Measurements from ENCODE around the gene PUM2. TPM values are rescaled to one million over a fixed set of nuclear protein-coding genes. Genes with fewer than 3 reads are reported as not detected.
"Not testable (repeated sequence)": the region's sequence is repeated elsewhere in the genome, so short reads cannot be mapped to it uniquely, and the experiment has no call there.

PUM2 gene
- total RNA-seq, 4 donors from 2014 or later, result 29.3 to 81.4 (median 48.2) TPM

DNA sequence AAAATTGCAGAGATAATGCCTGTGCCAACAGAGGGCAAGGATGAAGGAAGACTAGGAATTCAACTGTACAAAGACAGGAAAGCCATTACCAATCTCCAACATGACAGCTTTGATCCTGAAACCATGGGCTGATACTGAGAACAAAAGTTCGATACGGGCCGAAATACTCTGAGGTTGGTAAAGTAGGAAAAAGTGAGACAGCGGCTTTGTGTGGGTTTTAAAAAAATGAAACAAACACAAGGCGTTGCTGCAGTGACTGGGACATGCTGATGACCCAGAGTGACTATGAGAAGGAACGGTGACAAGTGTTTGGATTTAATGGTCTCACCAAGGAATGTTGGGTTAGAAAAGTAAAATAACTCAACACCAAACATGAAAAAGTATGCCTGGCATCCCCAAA lies 101.5 kb downstream of the PUM2 start:
- Histone ChIP-seq H3K27me3 (no peaks in the 10 kb centered on the region), H3K9me3 (no peaks in the 10 kb centered on the region), H3K36me3 (peaks cover 0 to 80% (median 14%) of the 10 kb centered on the region in 3 donors), H3K4me1 (no peaks in the 10 kb centered on the region), H3K27ac (no peak overlapping the region), H3K4me3 (no peak overlapping the region)
- intact Hi-C loops (cut with DNase I), result no loop called here
- TF ChIP-seq, protein P1, sequence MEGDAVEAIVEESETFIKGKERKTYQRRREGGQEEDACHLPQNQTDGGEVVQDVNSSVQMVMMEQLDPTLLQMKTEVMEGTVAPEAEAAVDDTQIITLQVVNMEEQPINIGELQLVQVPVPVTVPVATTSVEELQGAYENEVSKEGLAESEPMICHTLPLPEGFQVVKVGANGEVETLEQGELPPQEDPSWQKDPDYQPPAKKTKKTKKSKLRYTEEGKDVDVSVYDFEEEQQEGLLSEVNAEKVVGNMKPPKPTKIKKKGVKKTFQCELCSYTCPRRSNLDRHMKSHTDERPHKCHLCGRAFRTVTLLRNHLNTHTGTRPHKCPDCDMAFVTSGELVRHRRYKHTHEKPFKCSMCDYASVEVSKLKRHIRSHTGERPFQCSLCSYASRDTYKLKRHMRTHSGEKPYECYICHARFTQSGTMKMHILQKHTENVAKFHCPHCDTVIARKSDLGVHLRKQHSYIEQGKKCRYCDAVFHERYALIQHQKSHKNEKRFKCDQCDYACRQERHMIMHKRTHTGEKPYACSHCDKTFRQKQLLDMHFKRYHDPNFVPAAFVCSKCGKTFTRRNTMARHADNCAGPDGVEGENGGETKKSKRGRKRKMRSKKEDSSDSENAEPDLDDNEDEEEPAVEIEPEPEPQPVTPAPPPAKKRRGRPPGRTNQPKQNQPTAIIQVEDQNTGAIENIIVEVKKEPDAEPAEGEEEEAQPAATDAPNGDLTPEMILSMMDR (IDR thresholded peaks at IDR 0.05), result no peak
- TF ChIP-seq POLR2A (IDR thresholded peaks at IDR 0.05), result no peak
- no peak for DNase-seq
- 86 to 88% methylated on average over 6 of the region's 6 CpGs for WGBS, 2 donors

DNA sequence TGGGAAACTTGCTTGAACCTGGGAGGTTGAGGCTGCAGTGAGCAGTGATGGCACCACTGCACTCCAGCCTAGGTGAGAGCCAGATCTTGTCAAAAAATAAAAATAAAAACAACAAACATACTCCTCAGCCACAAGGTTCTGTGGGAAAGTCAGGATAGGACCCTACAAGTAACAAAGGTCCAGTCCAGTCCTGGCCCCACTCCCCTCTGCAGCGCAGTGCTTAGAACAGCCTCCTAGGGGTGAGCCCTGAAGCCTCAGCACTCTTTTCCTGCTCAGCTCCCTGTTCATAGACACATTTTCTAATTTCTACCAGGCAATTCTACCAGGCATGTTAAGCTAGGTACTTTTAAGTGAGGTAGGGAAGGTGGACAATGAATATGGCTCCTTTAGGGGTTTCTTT lies 103.6 kb downstream of the PUM2 start:
- H3K27me3 ChIP-seq, result no peaks in the 10 kb centered on the region
- H3K36me3 ChIP-seq, result peaks cover 0 to 59% (median 3%) of the 10 kb centered on the region in 3 donors
- no peaks in the 10 kb centered on the region for H3K9me3 ChIP-seq
- intact Hi-C loops (cut with DNase I), result no loop called here
- no peak overlapping the region for H3K27ac ChIP-seq
- no peak for DNase-seq
- no peak overlapping the region for H3K4me3 ChIP-seq
- peaks cover 0 to 11% (median 0%) of the 10 kb centered on the region in 3 donors for H3K4me1 ChIP-seq
- TF ChIP-seq, protein P1 (IDR thresholded peaks at IDR 0.05), result no peak
- no peak for TF ChIP-seq POLR2A (IDR thresholded peaks at IDR 0.05)
- WGBS, 2 donors, result 100% methylated on average over 1 of the region's 1 CpG

DNA sequence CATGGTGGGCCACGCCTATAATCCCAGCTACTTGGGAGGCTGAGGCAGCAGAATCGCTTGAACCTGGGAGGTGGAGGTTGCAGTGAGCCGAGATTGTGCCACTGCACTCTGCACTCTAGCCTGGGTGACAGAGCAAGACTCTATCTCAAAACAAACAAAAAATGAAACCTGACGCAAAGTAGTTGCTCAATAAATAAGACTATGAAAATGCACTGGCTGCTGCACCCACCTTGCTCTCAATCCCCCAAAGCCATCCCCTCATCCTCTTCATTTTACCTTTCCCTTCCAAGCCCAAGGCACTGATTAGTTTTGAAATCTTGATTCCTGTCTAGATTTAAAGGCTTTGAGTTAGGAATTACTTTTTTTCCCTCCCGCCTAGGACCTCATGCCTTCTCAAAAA lies 107.0 kb downstream of the PUM2 start:
- WGBS, 2 donors, result 79 to 85% methylated on average over 5 of the region's 5 CpGs
- DNase-seq; H3K9me3 ChIP-seq; H3K4me3 ChIP-seq; intact Hi-C loops (cut with DNase I); H3K27ac ChIP-seq; H3K27me3 ChIP-seq: not testable (repeated sequence)
- Histone ChIP-seq H3K36me3 (peaks cover 0 to 24% (median 0%) of the 10 kb centered on the region in 3 donors), H3K4me1 (peaks cover 0 to 14% (median 0%) of the 10 kb centered on the region in 3 donors)

DNA sequence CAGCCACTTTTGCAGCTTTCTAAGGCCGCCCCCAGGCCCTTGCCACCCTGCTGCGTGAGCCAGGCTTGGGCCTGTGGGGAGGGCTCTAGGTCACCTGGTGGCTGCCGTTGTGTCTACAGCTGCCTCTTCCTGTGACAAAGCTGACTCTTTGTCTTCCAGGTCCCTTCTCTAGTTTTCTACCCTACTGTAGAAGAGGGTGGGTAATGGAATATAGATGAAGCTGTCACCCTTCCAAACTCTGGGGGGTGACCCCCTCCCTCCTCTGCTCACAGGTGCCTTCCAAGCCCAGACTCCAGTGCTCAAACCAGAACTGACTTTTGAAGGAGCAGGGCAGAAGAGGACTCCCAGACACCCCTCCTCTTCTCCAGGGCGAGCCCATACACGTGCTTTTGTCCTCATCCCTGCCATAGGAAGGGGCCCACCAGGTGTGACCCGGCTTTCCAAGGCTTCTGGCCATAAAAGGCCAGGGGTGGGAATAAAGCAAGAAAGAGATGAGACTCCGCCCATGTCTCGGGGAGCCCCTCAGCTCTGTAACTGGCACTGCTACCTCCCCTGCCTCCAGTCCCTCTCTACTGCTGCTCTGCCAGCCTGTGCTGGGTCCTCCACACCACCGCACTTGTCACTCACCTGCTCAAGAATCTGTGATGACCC lies 107.8 kb downstream of the PUM2 start:
- no peak for TF ChIP-seq POLR2A (IDR thresholded peaks at IDR 0.05)
- TF ChIP-seq, protein P1 (IDR thresholded peaks at IDR 0.05), result no peak
- 47 to 63% methylated on average over 8 of the region's 9 CpGs for WGBS, 2 donors

DNA sequence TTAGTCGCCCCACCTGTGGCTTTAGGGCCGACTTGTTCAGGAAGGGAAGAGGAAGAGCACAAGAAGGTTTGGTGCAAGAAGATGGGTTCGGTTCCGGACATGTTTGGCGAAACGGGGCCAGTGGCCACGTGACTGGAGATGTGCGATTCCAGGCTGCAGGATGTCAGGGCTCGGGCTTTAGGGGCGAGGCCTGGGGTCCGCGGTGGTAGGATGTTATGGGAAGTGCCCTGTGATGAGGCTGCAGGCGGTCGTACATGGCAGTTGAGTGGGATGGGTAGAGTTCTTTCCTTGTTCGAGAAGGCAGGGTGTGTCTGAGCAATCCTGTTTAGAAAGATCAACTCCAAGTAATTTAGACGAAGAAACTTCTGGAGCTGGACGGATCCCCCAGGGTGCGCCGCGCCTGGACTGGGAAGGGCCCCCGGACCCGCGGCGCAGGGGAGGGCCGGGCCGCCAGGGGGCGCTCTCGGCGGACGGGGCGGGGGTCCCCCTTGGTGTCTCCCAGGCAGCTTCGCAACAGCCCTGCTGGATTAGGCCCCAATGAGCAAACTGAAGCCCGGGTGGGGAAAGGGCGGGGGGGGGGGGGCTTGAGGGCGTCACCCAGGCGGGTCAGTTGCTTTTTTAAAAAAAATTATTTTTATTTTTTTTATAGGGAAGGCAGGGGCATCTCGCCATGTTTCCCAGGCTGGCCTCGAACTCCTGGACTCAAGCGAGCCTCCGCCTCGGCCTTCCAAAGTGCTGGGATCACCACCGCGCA lies 108.5 kb downstream of the PUM2 start:
- Histone ChIP-seq H3K27me3 (no peaks in the 10 kb centered on the region), H3K36me3 (peaks cover 0 to 10% (median 0%) of the 10 kb centered on the region in 3 donors), H3K4me1 (peaks cover 0 to 18% (median 0%) of the 10 kb centered on the region in 3 donors), H3K27ac (no peak overlapping the region), H3K4me3 (no peak overlapping the region), H3K9me3 (no peaks in the 10 kb centered on the region)
- WGBS, 2 donors, result 56 to 59% methylated on average over 25 to 30 of the region's 43 CpGs
- TF ChIP-seq, protein P1 (IDR thresholded peaks at IDR 0.05), result peak in 4 of 6 experiments; percentile 13 to 47 (median 30)
- TF ChIP-seq POLR2A (IDR thresholded peaks at IDR 0.05), result no peak
- intact Hi-C loops (cut with DNase I), result no loop called here
- no peak for DNase-seq

More for the DNA sequence above, 107.8 kb downstream of the PUM2 start:
- Histone ChIP-seq H3K36me3 (peaks cover 0 to 17% (median 0%) of the 10 kb centered on the region in 3 donors), H3K4me1 (peaks cover 0 to 14% (median 0%) of the 10 kb centered on the region in 3 donors), H3K27ac (no peak overlapping the region), H3K9me3 (no peaks in the 10 kb centered on the region), H3K4me3 (no peak overlapping the region), H3K27me3 (no peaks in the 10 kb centered on the region)
- no peak for DNase-seq
- intact Hi-C loops (cut with DNase I), result no loop called here

DNA sequence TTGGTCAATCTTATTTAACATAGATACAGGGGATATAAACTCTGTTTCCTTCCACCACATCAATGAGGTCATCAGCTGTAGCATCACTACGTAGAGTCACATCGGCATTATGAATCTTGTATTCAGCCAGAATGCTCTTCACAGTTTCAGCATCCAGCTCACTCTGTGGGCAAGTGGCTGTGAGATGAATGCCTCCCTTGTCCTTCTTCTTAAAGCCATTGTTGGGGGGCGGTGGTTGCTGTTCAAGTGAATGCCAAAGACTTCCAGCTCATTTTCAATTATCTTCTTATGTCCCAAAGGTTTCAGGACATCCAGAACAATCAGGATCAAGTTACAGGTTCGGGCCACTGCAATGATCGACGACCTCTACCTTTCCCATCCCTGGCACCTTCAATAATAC lies 110.4 kb downstream of the PUM2 start:
- DNase-seq; H3K27ac ChIP-seq; H3K36me3 ChIP-seq; H3K27me3 ChIP-seq; H3K4me3 ChIP-seq; intact Hi-C loops (cut with DNase I); H3K9me3 ChIP-seq: not testable (repeated sequence)
- 93 to 94% methylated on average over 6 of the region's 6 CpGs for WGBS, 2 donors
- peaks cover 5 to 36% (median 5%) of the 10 kb centered on the region in 3 donors for H3K4me1 ChIP-seq

Measured in esophagus squamous epithelium (tissue), 5 donors.